Anterior cingulate cortex (tissue), 58 donors: ENCODE measurements around the gene DNAH17.

Experiments used
- DNase-seq, 58 donors: peaks; one replicate each; lab custom pipeline; 2025; lab: John Stamatoyannopoulos, UW

The DNAH17 gene

GRCh38 chr17:78577296-78577695, at the start of gene DNAH17:
Gene DNAH17 (minus strand): TSS chr17:78577396. CDS start chr17:78575057, 2,339 bp downstream.
- no peak for DNase-seq

GRCh38 chr17:78624324-78625151, 47.3 kb upstream of the DNAH17 start:
- no peak for DNase-seq

GRCh38 chr17:78623541-78623940, 46.3 kb upstream of the DNAH17 start:
- DNase-seq = no peak

GRCh38 chr17:78622491-78623265, 45.5 kb upstream of the DNAH17 start:
- no peak for DNase-seq

GRCh38 chr17:78621720-78622490, 44.7 kb upstream of the DNAH17 start:
- DNase-seq = no peak

- DNase-seq = no peak
Observed at GRCh38 chr17:78620099-78620498, 42.9 kb upstream of the DNAH17 start.

DNA sequence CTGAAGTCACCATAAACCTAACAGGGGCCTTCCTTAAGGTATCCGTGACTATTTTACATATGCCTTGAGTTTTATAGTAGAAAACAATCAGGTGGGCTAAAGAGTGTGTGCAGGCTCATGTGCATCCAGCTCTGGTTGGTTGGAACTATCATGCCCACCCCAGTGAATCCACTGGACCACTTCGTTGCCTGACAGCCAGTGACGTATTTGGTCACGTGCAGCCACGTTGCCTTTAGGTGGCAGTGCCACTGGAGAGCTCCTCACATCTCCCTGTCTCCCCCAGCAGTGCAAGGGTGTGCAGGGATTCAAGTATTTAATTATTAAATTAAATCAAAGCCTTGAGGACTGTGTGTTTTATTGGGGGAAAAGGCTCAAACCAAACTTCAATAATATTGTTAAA, 42.1 kb upstream of the DNAH17 start:
- no peak for DNase-seq

DNA sequence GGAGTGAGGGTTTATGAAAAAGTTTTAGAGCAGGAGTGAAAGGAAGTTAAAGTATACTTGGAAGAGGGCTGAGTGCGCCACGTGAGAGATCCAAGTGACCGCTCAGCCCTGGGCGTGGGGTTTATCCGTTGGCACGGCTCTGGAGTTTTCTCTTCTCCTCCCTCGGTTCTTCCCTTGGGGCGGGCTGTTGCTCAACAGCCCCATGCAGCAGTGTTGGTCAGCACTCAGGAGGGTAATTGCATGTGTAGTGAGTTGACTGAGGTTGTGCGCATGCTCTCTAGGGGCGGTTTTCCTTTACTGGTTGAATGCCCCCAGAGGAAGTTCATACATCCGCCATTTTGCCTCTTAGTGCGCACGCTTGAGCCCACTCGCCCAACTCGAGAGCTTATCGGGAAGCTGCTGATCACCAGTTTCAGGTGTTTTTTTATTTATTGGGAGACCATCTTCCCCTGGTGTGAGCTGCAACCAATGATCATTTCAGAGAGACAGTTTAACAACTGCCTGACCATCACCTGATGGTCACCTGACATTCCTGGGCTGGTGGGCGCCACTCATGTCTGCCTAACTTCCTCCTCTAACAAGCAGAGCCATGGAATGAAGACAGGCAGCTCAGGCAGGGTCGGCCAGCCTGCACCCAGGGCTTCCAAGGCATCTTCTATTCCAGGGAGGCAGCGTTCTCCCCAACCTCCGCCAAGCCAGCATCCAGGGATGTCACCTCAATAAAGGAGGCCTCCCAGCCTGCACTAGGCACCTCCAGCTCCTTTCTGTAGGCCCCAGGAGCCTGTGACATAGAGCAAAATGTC, 41.3 kb upstream of the DNAH17 start:
- no peak for DNase-seq

GRCh38 chr17:78617511-78618061, 40.4 kb upstream of the DNAH17 start:
- no peak for DNase-seq

DNA sequence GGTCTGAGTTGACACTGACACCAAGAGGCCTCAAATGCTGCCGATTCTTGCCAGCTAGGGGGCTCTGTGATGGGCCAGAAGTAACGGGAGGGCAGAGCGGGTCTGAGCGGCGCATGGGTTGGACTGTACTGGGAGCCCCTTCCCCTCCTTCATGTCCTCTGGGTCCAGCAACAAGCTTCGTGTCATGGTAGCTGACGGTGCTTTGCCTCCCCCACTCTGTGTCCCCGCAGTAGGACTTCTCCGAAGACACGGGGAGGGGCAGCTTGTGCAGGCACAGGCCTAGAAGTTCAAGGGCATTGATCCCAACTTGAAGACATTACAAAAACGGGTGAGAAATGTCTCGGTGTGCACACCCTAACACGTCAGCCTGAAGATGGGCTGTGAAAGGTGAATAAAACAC, 39.8 kb upstream of the DNAH17 start:
- no peak for DNase-seq

- no peak for DNase-seq
Observed at GRCh38 chr17:78615631-78616030, 38.4 kb upstream of the DNAH17 start.

DNA sequence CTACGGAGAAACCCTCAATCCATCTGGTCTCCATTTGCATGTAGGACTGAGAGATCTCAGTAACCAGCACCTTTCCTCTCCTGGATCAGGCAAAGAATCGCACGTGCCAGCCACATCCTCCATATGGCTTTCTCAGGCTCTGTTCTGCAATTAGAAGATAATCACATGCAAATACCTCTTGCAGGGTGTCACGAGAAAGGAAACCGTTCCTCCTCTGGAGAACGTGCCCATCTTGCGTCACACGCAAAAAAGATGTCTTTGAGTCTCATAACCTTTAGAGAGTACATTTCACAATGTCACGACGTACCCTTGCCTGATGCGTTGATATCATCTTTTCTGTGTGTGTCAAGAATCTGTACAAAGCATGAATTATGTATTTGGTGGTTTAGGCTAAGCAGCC, 36.2 kb upstream of the DNAH17 start:
- no peak for DNase-seq

DNA sequence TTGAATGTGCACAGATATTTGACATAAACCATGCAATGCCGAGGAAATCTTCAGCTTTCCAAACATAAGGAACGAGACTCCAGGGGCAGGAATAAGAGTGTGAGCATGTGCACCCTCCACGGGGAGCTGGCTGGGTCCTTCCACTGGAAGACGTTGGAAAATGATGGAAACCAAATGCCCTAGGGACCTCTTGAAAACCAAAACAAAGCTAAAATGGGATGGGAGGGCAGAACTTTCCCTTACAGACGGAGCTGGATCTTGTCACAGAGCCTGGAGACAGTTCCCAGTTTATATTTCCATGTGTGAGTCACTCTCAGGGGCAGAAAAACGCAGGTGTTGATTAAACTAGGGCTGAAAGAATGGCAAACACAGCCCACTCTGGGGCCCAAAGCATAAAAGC, 34.4 kb upstream of the DNAH17 start:
- DNase-seq = no peak

DNA sequence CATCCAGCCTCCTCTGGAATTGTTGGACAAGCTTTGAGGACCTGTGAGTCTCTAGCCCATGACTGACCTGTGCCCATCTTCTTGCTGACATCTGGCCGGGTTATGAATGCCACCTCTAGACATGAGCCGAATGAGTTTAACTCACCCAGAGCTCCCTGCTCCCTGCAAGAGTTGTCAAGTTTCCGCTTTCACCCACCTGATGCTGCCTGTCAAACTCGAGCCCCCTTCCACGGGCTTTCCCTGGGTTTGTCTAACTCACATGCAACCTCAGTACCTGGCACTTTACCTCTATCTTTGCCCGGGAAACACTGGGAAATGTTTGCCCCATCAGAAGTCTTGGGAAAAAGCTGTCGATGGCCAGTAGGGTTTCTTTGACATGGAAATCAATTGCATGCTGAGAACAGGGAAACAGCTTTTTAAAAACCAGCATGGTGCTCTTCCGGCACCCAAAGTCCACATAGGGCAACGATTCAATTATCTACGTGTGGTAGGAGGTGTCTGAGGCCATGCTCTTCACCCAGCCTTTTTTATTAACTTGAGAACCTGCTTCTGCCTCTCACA, 33.8 kb upstream of the DNAH17 start:
- no peak for DNase-seq

- peak in 37 of 58 donors; percentile 7 to 78 (median 33) for DNase-seq
Observed at GRCh38 chr17:78609191-78609641, 32.0 kb upstream of the DNAH17 start.

DNA sequence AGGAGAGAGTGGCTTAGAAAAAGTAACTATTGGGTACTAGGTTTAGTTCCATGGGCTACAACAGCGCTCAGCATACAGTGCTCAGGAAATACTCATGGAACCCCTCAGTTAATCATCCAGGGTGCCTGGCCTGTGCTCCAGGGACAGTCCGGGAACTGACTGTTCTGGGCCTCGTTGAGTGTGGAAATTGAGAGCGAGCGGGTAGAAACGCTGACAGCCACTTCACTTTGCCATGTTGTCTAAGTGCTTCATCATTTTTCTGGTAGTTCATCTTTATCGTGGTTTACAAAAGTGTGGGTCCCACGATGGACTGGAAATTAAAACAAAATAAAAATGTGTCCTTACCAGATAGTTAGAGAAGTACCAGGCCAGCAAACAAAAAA, 31.6 kb upstream of the DNAH17 start:
- DNase-seq = no peak

DNA sequence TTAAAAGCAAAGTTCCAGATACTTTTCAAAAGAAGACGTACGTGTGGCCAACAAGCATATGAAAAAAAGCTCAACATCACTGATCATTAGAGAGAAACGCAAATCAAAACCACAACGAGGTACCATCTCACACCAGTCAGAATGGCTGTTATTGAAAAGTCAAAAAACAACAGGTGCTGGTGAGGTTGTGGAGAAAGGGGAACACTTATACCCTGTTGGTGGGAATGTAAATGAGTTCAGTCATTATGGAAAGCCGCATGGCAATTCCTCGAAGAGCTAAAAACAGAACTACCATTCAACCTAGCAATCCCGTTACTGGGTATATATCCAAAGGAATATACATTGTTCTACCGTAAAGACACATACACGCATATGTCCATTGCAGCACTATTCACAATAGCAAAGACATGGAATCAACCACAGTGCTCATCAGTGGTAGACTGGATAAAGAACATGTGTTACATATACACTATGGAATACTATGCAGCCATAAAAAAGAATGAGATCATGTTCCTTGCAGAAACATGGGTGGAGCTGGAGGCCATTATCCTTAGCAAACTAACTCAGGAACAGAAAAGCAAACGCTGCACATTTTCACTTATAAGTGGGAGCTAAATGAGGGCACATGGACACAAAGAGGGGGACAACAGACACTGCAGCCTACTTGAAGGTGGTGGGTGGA, 31.1 kb upstream of the DNAH17 start:
- DNase-seq = no peak

DNA sequence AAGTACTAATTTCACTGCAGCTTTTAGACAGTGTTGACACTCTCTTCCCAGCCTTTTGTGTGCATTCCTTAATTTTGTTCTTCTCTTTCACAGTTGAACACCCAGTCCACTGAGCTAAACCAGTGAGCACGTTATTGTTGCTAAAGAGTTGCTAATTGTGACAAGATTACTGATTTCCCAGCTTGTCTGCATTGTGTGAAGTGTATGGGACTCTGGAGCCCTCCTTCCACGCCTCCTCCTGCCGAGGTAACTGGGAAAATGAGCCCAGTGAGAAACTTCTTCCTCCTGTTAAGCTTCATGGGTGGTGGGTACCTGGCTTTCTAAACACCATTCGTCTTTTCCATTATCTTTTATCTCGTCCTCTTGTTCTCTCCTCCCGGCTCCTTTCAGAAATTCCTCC, 29.8 kb upstream of the DNAH17 start:
- DNase-seq = no peak

GRCh38 chr17:78605886-78606285, 28.7 kb upstream of the DNAH17 start:
- DNase-seq = no peak
